Measurements from ENCODE around the gene PPARG.

DNA sequence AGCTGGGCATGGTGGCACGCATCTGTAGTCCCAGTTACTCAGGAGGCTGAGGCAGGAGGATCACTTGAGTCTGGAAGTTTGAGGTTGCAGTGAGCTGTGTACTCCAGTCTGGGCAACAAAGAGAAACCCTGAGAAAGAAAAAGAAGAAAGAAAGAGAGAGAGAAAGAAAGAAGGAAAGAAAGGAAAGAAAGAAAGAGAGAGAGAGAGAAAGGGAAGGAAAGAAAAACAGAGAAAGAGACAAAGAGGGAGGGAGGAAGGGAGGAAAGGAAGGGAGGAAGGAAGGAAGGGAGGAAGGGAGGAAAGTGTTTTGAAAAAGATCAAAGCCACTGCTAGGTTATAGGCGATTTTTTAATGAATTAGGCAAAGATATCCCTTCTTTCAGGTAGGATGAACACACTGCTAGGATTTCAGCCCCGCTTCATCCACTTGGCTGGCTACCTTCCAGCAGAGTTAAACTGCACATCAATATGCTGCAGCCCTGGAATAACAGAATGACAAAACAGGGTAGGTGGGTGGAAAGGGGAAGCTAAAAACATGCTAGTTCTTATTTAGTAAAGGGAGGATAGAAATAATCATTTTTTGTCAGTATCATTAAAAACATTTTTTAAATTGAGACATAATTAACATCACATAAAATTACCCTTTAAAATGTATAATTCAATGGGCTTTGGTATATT, 12.8 kb upstream of the PPARG start:
- no peak for TF ChIP-seq SP1 (IDR thresholded peaks at IDR 0.05; ENCODE audit: low read depth)
- no peak for TF ChIP-seq ZNF274 (IDR thresholded peaks at IDR 0.05; ENCODE audit: low read depth, low read length)
